Activated CD8-positive, alpha-beta memory T cell treated with anti-CD3 and anti-CD28 coated beads, Interleukin-2, amount 50 U/mL, for 24 hours (primary cell): Measurements from ENCODE around the gene LRMDA.

ENCODE experiments used
- DNase-seq: peaks from one replicate; pipeline ENCODE4 v3.0.0-alpha.2; 2020; ENCODE audit errors: extremely low read depth

Gene LRMDA

DNA sequence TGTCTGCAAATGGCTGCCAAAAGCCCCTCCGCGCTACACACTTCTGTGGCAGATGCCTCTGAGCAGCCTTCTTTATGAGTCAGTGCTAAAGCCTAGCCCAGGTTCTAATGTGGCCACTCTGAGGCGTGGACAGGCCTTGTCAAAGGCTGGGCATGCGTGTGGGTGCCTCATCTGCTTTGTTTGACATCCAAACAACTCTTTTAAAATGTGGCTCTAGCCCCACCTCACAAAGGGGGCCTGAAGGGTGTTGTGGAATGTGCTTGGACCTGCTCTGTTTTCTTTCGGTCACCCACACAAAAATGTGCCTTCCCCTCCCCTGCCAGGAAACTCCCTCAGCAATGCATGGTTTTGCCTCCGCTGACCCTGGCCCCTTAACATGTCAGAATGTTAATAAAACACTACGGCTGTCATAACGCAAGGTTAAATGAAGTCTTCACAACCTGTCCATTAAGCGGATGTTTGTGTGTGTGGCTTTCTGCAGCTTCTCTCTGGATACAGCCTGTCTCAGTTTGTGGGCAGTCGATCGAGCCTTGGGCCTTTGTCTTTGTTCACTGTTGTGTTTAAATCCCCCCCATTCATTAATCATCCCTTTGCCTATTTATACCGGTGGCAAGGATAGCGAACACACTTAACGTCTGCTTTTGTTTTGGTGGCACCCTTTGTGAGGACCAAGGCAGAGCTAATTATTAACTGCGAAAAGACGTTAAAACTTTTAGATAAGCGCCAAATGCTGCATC lies 718.9 kb downstream of the LRMDA start:
- DNase-seq: no peak

DNA sequence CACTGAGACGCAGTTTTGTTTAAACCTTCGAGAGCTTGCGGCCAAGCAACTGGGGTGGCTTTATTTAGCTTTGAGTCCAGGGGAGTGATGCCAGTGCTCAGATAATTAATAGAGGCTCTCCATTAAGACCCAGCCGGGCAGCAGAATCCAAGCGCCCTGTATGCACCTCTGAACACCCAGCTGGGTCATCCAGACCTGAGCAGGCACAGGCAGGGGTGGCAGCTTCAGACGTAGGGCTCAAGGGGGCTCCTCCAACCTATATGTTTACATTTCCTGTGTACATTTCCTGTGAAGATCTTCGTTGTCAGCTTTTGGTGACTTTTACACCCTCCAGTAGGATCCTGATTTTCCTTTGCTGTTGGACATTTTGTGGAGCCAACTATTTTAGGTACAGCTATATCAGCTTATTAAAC lies 719.5 kb downstream of the LRMDA start:
- no peak for DNase-seq

DNA sequence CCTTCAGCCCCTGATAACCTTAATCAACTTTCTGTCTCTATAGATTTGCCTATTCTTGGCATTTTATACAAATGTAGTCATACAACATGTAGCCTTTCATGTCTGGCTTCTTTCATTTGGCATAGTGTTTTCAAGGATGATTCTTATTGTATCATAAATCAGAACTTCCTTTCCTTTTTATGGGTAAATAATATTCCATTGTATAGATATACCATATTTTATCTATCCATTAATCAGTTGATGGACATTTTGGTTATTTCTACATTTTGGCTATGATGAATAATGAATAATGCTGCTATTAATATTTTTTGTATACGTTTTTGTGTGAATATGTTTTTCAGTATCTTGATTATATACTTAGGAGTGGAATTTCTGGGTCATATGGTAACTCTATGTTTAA lies 720.8 kb downstream of the LRMDA start:
- DNase-seq: no peak

DNA sequence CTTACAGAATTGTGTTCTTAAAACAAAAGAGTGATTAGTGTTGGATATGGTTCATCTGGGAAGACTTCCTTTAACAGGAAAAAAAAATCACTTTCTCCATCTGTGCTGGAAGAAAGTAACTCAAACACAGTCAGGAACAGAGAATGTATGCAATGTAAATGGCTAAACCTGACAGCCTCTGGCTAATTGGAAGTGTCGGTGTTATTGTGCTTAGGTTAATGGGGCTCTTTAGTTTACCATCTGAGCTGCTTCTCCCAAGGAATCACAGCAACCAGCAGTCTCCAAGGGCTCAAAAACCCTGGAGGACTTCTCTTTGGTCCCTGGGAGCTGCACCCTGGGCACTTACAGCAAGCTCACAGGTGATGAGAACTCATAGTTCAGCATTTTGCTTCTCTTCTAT lies 724.5 kb downstream of the LRMDA start:
- no peak for DNase-seq

DNA sequence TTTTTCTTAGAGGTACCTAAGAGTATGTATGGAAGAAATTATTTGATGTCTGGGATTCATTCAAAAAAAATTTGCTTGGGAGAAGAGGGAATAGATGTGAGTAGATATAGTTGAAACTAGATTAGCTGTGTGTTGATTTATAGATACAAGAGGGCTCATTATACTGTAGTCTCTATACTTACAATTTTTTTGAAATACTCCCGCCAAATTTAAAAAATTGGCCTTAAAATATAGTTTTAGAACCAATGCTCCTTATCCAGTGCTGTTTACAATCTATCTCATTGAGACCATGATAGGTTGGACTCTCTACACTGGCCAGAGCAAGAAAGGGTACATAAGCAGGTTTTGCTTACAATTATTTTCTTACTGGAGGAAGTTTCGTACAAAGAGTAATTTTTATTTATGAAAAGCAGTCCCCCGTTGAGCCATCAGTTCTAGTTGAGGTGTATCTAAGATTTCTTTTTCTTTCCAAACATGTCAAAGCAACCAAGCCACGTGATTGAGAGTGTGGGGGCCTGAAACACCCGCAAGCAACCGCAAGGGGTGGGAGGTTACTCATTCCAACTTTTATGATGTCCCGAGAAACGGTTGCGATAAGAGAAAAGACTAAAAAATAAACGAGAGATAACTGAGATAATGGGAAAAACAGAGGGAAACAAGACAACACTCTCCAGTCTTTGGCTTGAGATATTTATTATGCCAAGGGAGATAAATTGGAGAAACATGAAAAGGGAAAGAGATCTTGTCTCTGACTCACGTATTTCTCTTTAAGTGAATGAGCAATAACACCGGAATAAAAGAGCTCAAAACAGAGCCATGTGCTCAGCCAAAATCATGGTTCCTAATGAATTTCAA lies 729.2 kb downstream of the LRMDA start:
- no peak for DNase-seq

DNA sequence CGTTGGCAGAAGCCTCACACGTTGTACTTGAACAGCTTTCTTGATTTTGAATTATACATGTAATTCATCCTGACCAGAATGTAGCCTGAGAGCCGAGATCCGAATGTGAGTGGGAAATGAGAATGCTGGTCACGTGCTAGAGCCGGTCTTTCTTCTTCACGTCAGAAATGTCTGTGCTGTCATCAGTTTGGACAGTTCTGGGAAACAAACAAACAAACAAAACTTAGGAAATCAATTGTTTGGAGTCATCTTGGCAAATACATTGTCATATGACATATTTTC lies 729.8 kb downstream of the LRMDA start:
- no peak for DNase-seq

DNA sequence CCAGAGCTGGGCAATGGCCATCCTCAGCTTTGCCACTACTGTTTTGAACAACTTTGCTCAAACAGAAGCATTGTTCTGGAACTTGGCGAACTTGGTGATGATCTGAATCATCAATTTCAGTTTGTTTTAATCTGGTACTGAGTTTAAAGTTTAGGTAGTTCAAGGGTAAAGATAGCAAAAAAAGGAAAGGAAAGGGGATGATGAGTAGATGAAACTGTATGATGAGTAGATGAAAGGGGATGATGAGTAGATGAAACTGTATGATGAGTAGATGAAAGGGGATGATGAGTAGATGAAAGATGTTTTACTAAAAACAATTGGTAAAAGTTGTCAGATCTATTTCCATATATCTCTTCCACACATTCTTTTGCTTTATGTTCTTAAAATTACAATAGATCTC lies 737.0 kb downstream of the LRMDA start:
- no peak for DNase-seq

DNA sequence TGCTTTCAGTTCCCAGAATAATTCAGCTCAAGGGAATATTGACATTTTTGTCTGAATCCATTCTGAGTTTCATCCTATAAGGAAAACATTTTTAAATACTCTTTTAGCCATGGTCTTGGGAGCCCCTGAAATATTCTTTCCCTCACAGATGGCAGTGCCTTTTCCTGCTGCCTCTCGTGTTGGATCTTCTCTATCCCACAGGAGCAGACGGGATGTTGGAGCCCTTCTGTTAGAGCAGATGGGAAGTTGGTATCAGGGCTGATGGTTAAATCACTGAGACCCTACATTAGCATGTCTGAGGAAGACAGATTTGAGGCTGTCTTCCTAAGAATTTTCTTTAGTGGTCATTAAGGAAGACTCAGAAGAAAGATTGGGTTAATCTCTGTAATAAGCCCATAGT lies 737.8 kb downstream of the LRMDA start:
- no peak for DNase-seq

DNA sequence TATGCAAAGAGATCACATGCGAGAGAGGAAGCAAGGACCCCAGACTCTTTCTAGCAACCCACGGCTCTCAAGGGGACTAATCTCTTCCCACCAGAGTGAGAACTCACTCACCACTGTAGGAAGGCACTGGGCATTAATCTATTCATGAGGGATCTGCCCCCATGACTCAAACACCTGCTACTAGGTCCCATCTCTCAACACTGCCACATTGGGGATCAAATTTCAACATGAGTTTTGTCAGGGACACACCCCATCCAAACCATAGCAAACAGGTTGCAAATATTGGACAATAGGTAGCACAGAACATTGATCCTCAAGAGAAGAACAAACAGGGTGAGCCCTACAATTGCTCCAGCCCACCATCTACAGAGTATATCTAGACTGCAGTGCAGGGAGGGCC lies 740.6 kb downstream of the LRMDA start:
- no peak for DNase-seq

DNA sequence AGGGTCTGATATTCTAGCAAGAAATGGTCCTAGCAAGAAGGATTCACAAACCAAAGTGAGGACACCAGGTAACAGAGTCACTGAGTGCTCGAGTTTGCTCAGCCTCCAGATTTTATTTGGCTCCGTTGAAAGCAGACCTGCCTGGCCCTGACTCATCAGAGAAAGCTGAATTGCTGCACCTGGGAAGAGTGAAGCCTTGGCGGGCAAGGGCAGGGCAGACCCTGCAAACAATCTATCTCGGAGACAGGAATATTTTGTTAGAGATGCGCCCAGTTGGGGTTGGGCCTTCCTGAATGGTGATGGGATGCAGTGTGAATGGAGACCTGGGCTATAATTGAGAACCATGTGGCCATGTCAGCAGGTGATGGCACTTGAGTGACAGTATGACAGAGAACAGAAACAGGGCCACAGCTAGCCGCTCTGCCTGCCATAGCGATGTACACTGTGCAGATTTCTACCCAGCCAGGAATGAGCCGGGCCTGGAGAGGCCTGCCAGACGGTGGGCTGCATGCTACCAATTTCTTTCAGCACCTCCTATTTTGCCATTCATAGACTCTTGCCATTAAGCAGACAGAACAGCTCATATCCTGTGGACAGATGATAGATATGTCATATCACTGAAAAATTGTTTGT lies 744.2 kb downstream of the LRMDA start:
- DNase-seq: no peak

DNA sequence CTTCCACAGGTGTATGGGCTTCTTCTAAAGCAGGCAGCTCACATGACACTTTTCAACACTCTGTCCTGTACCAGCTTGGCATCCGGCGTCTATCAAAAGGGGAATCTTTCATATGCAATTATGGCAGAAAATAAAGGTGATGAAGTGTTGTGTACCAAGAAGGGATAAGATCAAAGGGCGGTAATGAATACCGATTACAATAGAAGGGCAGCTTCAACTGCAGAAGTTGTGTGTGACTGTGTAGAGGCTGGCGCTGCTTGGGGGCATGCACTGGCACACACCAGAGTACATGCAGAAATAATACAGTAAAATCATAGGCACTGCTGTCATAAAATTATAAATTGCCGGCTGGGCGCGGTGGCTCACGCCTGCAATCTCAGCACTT lies 744.7 kb downstream of the LRMDA start:
- DNase-seq: no peak

DNA sequence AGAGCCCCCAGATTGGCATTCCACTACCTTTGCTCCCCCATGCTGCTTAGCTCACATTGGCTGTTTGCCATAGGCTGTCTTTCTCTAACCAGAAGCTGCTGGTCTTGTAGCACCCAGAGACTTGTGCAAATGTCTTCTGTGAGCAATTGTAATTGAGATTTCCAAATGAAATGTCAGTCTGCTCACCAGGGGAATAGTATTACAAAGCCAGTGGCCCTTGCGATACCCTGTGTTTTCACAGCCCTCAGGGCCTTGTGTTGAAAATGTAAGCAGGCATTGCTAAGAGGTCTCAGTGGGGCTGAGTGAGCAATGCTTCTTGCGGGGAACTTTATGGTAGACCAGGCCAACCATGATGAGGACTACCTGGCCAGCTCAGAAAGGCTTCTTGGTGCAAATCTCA lies 746.5 kb downstream of the LRMDA start:
- DNase-seq: no peak

DNA sequence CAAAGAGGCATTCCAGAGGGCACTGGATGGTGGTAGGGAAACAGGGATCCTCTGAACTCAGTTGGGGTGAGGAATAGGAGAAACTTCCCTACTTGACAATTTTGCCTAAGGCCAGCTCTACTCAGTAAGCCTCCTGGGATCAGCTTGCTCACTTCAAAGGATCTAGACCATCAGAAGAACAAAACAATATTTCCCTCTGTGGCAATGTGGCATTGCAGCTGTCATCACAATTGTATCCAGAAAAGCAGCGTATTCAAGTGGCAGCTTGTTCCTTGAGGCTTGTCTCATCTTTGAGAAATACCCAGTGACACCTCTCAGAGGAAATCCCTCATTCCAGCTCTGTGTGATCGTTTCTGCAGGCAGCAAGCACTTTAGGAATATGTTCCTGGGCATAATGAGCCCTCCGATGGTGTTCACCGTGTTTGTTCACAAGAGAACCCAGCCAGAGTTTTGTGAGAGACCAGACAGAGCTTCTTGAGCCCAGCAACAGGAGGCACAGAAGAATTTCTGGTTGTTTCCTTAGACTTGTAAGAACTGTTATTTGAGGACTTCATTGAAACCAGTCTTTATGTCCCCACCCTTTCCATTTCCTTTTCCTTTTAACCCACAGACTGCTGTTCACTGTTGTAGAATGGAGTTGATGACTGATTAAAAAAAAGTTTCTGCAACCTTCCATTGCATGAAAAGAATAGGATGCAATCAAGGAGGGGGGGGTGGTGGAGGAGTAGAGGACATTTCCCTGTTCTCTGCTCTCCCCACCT lies 747.3 kb downstream of the LRMDA start:
- no peak for DNase-seq

DNA sequence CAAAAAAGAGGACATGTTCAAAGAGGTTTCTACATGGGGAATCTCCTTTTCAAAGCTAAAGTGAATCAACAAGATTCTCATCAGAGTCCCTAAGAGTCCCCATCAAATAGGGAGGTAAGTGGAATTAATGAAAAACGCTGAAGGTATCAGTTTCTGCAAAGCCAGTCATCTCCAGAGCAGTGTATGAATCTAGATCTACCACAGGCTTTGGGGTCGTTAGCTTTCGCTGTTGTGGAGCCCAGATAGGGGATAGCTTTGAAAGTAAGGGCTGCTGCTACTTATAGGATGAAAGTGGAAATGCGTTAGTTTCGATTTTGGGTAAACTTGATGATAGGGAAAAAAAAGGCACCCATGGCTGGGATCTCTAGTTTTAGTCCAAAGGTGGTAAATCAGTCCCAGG lies 748.4 kb downstream of the LRMDA start:
- DNase-seq: no peak

DNA sequence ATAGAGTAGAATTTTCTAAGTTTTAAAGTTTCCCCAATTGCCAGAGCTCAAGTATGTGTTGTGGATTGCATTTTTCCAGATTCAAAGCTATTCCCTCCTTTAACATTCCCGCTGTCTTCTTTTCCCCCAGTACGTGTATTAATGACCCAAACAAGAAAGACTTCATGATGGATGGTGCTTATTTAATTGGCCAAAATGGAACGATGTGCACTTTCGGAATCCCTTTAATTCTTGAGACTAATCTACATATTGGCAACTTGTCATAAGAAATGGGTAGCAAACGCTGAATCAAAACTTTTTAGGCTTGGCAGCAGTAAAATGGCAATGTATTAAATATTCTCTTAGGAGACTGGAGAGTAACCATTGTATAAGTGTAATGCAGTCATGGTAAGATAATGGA lies 753.2 kb downstream of the LRMDA start:
- DNase-seq: no peak

DNA sequence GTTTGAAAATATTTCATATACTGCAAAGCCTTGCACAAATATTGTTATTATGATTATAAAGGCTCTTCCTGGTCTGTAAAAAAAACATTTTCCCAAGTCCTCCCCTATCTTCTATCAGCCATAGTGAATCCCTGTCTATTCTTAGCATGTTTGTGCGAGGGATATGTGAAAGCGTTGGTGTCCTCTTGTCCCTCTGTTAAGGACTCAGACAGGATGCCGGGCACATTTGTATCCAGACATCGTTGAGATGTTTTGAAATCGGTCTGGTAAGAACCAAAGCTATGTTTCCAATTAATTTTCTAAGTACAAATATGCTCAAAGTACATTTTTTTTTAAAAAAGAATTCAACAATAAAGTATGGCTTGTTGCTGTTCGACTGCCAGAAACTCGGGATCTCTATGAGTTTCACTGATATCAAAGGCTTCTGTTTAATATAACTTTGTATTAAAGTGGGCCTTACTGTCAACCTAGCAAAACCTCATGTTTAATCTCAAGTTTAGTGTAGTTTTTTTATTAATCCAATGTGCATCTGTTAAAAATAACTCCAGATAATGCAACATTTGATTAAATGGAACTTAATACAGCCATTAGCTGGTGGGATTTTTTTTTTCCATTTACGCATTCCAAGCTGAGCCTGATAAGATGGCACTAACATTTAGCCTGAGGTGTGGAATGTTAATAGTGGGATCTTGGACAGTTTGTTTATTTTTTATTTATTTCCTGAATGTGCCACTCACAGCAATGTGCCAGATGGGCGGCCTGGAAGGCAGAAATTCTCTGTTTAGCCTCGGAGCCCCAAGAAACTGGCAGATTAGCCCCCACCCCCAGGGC lies 754.3 kb downstream of the LRMDA start:
- DNase-seq: no peak

DNA sequence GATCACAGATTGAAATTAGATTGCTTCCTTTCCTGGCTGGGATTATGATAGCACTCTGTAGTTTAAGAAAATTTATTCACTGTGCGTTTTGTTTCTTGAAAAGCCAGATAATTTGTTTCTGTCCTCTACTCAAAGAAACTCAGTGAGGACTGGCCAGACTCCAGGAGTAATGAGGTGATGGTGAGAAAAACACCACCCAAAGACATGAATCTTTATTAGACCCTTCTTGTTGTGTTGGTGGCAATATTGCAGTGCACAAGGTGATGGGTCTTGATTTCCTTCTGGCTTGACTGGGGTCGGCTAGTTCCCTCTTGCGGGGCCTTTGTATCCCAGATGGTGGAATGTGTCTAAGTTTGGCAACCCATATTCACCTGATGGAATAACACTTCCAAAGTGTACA lies 756.8 kb downstream of the LRMDA start:
- no peak for DNase-seq

DNA sequence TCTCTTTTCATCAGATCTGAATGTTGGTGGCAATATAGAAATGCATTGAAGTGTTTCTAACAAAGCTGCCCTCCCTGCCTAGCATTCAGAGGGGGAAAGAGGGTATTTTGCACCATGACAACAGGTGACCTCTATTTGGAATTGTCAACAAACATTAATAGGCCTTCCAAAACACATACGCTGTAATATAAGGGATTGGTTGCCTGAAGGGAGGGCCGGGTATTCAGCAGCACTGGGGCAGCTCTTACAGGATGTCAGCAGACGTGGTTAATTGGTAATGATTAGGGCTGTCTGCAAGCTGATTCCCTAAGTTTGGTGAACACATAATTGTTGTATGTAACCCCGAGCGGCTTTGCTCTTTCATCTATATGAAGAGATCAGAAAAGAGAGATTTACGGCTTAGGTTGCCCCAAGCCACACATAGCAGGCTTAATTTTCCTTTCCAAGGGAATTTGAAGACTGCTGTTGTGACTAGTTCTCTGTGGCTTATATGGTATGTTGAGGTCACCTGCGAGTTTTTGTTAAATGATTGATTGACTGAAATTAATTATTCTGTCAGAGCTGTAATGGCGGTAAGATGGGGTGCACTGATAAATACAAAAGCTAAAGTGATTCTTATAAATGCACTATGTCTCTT lies 759.3 kb downstream of the LRMDA start:
- DNase-seq: no peak

DNA sequence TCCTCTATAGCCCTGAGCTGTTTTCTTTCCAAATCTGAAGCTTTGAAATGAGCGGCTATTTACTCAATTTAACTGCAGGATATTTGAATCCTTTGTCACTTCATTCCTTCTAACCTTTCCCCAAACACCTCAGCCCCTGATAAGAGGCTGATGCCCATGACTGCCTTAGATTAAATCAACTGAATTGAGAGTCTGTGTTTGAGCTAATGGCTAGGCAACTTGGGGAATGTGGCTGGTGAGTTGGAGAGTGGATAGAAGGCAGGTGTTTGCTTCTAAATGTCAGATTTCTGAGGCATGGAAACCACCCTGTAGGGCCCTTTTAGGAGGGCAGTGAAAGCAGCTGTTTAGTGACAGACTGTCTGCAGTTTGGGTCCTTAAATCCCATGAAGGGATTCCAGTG lies 759.9 kb downstream of the LRMDA start:
- no peak for DNase-seq

DNA sequence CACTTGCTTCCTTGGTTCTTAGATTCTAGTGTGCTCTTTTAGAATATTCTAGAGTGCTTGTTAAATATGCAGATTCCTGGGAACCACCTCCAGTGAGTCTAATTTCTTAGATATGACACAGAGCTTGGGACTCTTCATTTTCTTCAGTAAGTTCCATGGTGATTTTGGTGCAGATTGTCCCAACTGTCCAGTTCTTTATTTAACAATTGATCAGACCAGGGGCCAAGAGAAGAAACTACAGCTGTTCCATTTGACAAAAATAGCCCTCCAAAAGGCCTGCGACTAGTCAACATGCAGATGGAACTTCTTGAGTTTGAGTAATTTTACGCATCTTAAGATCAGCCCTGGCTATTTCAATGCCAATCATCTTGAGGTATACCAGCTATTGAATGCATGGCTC lies 760.7 kb downstream of the LRMDA start:
- DNase-seq: no peak

DNA sequence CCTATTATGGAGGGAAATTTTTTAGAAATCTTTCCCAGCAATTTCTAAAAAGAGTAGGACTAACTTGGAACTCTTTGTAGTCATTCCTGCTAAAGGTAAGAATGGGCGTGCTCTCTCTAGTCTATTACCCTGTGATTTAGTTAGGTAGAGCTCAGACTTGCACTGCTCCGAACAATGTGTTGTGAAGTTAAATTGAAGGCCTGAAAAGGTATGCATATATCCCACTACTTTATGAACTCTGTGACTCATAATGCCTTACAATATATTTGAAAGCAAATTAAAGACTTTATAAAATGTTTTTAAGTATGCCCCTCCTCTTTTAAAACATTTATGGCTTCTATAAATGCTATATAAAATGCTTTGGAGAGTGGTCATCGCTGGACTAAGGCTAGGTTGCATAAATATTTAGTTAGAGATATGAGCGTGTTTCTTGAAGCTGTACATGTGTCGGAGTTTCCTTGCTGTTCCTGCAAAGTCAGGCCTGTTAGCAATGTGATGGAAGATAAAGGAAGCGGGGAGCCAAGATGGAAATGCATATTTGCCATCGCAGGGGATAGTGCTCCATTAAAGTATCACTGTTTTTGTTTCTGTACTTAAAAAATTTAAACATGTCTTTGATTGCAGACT lies 761.4 kb downstream of the LRMDA start:
- DNase-seq: no peak
